ENCODE data around the gene NPHS2. TPM values are rescaled to one million over a fixed set of nuclear protein-coding genes. Genes with fewer than 3 reads are reported as not detected.

Gene NPHS2
- polyA plus RNA-seq, 1 donor (not counting 4 experiments of a cell fraction or from before 2014, with no cell fraction given), result not detected

DNA sequence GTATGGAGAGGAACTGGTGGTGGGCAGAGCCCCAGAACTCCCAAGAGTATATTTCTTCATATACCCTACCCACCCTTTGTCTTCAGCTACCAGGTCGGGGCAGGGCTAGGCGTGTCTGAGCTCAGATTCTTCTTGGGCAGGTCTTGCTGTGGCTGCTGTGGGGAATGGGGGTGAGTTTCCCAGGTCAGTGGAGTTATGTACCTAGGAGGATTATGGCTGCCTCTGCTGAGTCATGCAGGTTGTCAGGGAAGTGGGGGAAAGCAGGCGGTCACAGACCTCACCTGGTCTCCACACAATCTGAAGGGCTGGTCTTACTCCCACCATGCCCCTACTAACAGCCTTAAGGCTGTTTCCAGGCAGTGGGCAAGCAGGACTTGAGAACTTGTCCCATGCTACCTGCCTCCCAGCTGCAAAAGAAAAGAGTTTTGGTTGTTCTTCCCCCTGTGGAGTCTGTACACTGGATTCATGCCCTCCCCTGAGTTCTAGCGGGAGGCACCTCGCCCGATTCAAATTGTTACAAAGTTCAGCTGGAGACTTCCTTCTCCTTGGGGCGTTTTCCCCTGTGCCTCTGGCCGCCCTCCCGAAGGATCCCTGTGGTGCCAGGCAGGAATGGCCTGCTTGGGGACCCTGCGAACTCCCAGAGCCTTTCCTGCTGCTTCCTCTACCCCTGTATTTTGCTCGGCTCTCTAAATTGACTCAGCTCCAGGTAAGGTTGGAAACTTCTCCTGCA lies 58.6 kb downstream of the NPHS2 start:
- DNase-seq (ENCODE audit: low read depth, low spot score) (no peak), FAIRE-seq (no peak)
- TF ChIP-seq EZH2 (IDR thresholded peaks at IDR 0.05; ENCODE audit: low read length), result no peak
- TF ChIP-seq, protein P1, sequence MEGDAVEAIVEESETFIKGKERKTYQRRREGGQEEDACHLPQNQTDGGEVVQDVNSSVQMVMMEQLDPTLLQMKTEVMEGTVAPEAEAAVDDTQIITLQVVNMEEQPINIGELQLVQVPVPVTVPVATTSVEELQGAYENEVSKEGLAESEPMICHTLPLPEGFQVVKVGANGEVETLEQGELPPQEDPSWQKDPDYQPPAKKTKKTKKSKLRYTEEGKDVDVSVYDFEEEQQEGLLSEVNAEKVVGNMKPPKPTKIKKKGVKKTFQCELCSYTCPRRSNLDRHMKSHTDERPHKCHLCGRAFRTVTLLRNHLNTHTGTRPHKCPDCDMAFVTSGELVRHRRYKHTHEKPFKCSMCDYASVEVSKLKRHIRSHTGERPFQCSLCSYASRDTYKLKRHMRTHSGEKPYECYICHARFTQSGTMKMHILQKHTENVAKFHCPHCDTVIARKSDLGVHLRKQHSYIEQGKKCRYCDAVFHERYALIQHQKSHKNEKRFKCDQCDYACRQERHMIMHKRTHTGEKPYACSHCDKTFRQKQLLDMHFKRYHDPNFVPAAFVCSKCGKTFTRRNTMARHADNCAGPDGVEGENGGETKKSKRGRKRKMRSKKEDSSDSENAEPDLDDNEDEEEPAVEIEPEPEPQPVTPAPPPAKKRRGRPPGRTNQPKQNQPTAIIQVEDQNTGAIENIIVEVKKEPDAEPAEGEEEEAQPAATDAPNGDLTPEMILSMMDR (optimal IDR thresholded peaks at IDR 0.05 in 1 of 3, IDR thresholded peaks at IDR 0.05 in 1 of 3, conservative IDR thresholded peaks at IDR 0.05 in 1 of 3; ENCODE audit: extremely low read depth in 1 of 3, insufficient read depth in 2 of 3, low read length in 3 of 3), result no peak
- Histone ChIP-seq H3K4me1 (ENCODE audit: control insufficient read depth, extremely low read depth, insufficient read depth, low read length) (no peaks in the 10 kb centered on the region), H4K20me1 (ENCODE audit: control insufficient read depth, extremely low read depth, insufficient read depth, low read length) (no peaks in the 10 kb centered on the region), H3K36me3 (ENCODE audit: control insufficient read depth in 2 of 2, extremely low read depth in 1 of 2, insufficient read depth in 2 of 2, low read length in 2 of 2) (no peaks in the 10 kb centered on the region), H3K4me2 (ENCODE audit: control insufficient read depth, extremely low read depth, insufficient read depth, low read depth, low read length) (no peak overlapping the region), H3K27me3 (ENCODE audit: control insufficient read depth, extremely low read depth, insufficient read depth, low read length) (no peaks in the 10 kb centered on the region), H3K9me1 (ENCODE audit: control insufficient read depth, extremely low read depth, insufficient read depth, low read length) (no peaks in the 10 kb centered on the region), H3K4me3 (ENCODE audit: control insufficient read depth in 2 of 3, extremely low read depth in 1 of 3, insufficient read depth in 2 of 3, low read depth in 1 of 3, low read length in 3 of 3) (no peak overlapping the region), H3K9ac (ENCODE audit: control insufficient read depth, extremely low read depth, insufficient read depth, low read length) (no peak overlapping the region), H2AFZ (ENCODE audit: control insufficient read depth, low read length) (no peak overlapping the region), H3K79me2 (ENCODE audit: control insufficient read depth, insufficient read depth, low read length) (no peaks in the 10 kb centered on the region), H3K9me3 (ENCODE audit: control insufficient read depth, low read depth, low read length) (no peaks in the 10 kb centered on the region), H3K27ac (ENCODE audit: control insufficient read depth, insufficient read depth, low read length) (no peak overlapping the region)
- dilution Hi-C loops (cut with MboI; ENCODE audit: extremely low pct_ligation_motif_present, low sequenced_read_pairs), result no loop called here

DNA sequence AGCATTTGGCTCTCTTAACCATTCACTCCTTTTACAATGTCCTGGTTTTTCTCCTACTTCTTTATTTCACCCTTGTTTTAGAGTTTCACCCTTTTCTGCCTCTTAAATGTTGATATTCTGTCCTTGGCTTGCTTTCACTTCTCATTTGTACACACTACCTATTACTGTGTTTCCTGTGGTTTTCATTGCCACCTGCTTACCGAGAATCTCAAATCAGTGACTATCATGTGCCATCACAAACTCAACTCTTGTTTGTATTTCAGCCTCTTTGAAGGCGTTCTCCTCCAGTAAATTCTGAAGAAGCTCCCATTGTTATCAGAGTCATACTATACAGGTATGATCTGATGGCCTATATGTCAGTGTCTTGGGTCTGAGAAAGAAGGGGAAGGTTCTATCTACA lies 65.7 kb downstream of the NPHS2 start:
- no peak overlapping the region for H3K4me2 ChIP-seq (ENCODE audit: control insufficient read depth, extremely low read depth, insufficient read depth, low read depth, low read length)
- no peak overlapping the region for H3K4me3 ChIP-seq (ENCODE audit: control insufficient read depth in 2 of 3, extremely low read depth in 1 of 3, insufficient read depth in 2 of 3, low read depth in 1 of 3, low read length in 3 of 3)
- no peak overlapping the region for H3K27ac ChIP-seq (ENCODE audit: control insufficient read depth, insufficient read depth, low read length)
- FAIRE-seq, result no peak
- H3K9me1 ChIP-seq (ENCODE audit: control insufficient read depth, extremely low read depth, insufficient read depth, low read length), result no peaks in the 10 kb centered on the region
- DNase-seq (ENCODE audit: low read depth, low spot score), result no peak
- H4K20me1 ChIP-seq (ENCODE audit: control insufficient read depth, extremely low read depth, insufficient read depth, low read length), result no peaks in the 10 kb centered on the region
- no peaks in the 10 kb centered on the region for H3K4me1 ChIP-seq (ENCODE audit: control insufficient read depth, extremely low read depth, insufficient read depth, low read length)
- no peaks in the 10 kb centered on the region for H3K27me3 ChIP-seq (ENCODE audit: control insufficient read depth, extremely low read depth, insufficient read depth, low read length)
- no peaks in the 10 kb centered on the region for H3K9me3 ChIP-seq (ENCODE audit: control insufficient read depth, low read depth, low read length)
- no peaks in the 10 kb centered on the region for H3K79me2 ChIP-seq (ENCODE audit: control insufficient read depth, insufficient read depth, low read length)
- TF ChIP-seq, protein P1 (optimal IDR thresholded peaks at IDR 0.05 in 1 of 3, IDR thresholded peaks at IDR 0.05 in 1 of 3, conservative IDR thresholded peaks at IDR 0.05 in 1 of 3; ENCODE audit: extremely low read depth in 1 of 3, insufficient read depth in 2 of 3, low read length in 3 of 3), result no peak
- TF ChIP-seq EZH2 (IDR thresholded peaks at IDR 0.05; ENCODE audit: low read length), result no peak
- no peak overlapping the region for H2AFZ ChIP-seq (ENCODE audit: control insufficient read depth, low read length)
- H3K9ac ChIP-seq (ENCODE audit: control insufficient read depth, extremely low read depth, insufficient read depth, low read length), result no peak overlapping the region
- dilution Hi-C loops (cut with MboI; ENCODE audit: extremely low pct_ligation_motif_present, low sequenced_read_pairs), result no loop called here
- no peaks in the 10 kb centered on the region for H3K36me3 ChIP-seq (ENCODE audit: control insufficient read depth in 2 of 2, extremely low read depth in 1 of 2, insufficient read depth in 2 of 2, low read length in 2 of 2)

All from keratinocyte (primary cell).